NCI-H460 (cell line): ENCODE measurements around the gene CACNB4. TPM values are rescaled to one million over a fixed set of nuclear protein-coding genes. Genes with fewer than 3 reads are reported as not detected.
"Not testable (repeated sequence)": the region's sequence is repeated elsewhere in the genome, so short reads cannot be mapped to it uniquely, and the experiment has no call there.

Experiments
- DNase-seq: peaks from one replicate; pipeline ENCODE4 v3.0.0-alpha.2; 2016; ENCODE audit warnings: low read depth; ENCODE audit errors: extremely low read depth
- polyA plus RNA-seq: library from polyadenylated mRNA; depleted of rRNA; stranded (reverse); fragments of >200 nt; gene quantifications from 2 replicates; pipeline ENCODE4 v1.2.3, GENCODE V29; 2014; cell fraction: nucleus; rRNA removed
- total RNA-seq: library from RNA; depleted of rRNA; stranded (reverse); fragments of >200 nt; shearing (Covaris generic); gene quantifications from 2 replicates; pipeline ENCODE4 v1.2.3, GENCODE V29; 2014; rRNA removed

The CACNB4 gene
- total RNA-seq: 0.20 TPM in 1 of 2 replicates, not detected in the other
- 0.14 and 1.2 TPM in 2 replicates for polyA plus RNA-seq

DNA sequence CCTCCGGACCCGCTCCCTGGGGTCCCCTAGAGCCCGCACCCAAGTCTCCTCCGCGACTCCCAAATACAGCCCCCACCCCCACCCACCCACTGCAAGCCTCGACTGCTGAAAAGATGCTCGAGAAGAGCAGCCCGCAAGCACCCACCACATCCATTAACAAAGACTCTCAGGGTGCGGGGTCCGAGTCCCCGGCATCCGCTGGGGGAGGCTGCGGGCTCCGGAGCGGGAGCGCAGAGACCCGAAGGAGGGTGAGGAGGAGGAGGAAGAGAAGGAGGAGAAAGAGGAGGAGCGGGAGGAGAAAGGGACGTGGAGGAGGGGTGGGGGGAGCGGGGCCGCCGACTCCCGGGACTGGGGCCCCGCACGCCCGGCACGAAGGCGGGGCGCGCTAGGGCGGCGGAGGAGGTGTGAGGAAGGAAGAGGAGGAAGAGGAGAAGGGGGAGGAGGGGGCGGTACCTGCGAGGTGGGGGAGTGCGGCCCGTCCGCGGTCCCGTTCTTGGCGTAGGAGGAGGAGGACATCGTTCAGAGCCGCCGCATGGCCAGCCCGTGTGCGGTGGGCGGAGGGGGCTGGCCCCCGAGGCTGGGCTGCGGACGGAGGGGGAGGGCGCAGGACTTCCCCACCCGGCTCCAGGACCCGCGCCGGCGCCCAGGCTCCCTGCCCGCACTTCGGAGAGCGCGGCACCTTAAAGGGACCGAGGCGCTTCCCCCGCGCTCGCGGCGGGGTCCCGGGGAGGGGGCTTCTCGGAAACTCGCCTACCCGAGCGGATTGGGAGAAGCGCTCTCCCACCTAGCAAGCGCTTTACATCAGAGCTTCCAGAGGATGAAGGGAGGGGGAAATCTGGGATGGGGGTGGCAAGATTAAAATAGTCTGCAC is at the start of gene CACNB4:
TSS of gene CACNB4 (minus strand) at position 549 of the 871 bp plus-strand sequence.
- DNase-seq: no peak

GRCh38 chr2:152134488-152135280 is 35.8 kb upstream of the CACNB4 start:
- DNase-seq: no peak

- no peak for DNase-seq
Observed at GRCh38 chr2:152132306-152132705, 33.5 kb upstream of the CACNB4 start.

DNA sequence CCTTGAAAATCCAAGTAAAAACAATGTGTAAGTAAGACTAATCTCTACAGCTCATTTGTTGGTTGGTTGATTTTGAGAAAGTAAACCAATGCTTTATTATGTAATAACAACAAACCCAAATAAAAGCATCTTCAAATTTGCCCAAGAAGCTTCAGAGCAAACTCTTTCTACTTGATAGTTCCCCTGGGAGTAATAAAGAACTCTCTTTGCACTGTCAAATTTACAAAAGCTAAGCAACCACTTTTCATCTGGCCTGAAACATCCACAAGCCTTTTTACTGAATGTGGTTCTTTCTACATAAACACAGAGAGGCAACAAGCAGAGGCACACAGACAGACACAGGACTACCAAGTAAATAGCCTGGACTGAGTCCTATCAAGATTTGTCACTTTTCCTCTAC is 28.8 kb upstream of the CACNB4 start:
- DNase-seq: no peak

GRCh38 chr2:152126664-152127063 is 27.8 kb upstream of the CACNB4 start:
- no peak for DNase-seq

GRCh38 chr2:152122161-152122560 is 23.3 kb upstream of the CACNB4 start:
- DNase-seq: no peak

DNA sequence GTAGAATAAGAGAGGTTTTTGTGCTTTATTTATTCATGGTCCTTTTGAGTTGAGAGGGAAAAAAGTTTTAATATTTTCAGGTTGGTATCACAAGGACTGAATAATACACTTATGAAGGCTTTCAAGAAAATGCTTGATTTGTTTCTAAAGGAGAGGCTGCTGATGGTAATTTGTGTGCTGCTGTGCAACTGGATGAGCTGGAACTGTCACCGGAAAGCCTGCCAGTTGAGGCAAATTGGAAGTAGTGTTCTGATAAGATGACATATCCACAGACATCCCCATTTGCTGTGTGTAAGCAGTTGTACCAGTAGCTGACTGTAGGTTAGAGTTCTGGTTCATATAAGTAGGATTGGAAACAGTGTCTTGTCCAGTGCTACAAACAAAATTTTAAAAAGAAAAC is 21.6 kb upstream of the CACNB4 start:
- DNase-seq: no peak

GRCh38 chr2:152115952-152116351 is 17.1 kb upstream of the CACNB4 start:
- DNase-seq: no peak

DNA sequence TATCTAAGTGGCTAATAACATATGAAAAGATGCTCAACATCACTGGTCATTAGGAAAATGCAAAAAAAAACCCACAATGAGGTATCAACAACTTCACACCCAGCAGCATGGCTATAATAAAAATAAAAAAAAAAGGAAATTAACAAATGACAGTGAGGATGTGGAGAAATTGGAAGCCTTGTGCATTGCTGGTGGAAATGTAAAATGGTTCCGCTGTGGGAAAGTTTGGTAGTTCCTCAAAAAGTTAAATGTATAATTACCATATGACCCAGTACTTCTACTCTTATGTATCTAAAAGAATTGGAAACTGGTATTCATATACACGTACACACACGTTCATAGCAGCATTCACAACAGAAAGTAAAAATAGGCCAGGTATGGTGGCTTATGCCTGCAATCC is 15.5 kb upstream of the CACNB4 start:
- no peak for DNase-seq

- DNase-seq: not testable (repeated sequence)
Observed at GRCh38 chr2:152107140-152107539, 8.3 kb upstream of the CACNB4 start.

DNA sequence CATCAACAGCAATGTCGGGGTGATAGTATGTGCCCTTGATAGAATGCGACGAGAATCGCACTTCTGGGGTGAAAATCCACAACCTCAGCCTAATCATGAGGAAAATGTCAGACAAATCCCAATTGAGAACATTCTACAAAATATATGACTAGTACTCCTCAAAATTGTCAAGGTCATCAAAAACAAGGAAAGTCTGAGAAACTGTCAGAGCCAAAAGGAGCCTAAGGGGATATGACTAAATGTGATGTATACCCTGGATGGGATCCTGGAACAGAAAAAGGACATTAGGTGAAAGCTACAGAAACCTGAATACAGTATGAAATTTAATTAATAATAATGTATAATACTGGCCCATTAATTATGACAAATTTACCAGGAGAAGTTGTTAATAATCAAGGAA is 7.6 kb upstream of the CACNB4 start:
- DNase-seq: no peak

DNA sequence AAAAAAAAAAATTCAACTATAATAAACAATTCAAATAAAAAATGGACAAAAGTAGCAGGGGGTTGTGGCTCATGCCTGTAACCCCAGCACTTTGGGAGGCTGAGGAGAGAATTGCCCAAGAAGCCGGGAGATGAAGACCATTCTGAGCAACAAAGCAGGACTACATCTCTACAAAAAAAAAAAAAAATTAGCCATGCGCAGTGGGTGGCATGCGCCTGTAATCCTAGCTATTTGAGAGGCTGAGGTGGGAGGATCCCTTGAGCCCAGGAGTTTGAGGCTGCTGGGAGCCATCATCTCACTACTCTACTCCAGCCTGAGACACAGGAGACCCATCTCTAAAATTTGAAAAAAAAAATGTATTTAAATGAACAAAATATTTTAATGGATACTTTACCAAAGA is 4.4 kb upstream of the CACNB4 start:
- no peak for DNase-seq

- no peak for DNase-seq
Observed at GRCh38 chr2:152100961-152101360, 2.1 kb upstream of the CACNB4 start.

- DNase-seq: no peak
Observed at GRCh38 chr2:152099367-152100050, 665 bp upstream of the CACNB4 start.

DNA sequence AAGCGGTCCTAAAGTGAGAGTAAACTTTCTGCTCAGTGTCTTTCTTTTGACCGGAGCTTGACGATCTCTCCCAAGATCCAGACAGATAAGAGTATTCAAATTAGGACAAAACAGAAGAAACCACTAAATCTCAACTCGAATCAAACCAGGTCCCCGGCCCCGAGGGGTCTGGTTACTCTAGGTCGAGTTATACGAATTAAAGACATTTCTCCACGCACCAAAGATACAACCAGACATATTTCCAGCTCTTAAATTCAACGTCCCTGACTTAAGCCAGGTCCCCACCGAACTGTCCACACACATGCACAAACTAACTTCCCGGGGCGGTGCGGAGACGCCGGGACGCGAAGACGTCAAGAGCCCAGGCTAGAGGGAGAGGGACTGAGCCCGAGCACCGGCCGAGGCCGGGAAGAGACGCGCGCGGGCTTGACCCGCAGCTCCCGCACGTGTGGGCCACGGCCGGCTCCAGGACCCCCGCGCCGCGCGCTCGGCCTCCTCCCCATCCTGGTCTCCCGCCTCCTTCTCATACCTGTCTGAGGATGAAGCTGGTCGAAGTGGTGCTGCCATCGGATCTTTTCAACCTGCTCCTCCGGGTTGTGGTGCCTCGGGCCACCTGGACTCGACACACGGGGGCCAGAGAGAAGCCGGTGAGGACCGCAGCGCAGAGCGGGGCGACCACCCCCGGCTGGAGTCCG is 896 bp downstream of the CACNB4 start:
- DNase-seq: no peak

- no peak for DNase-seq
Observed at GRCh38 chr2:152097290-152097800, 1.5 kb downstream of the CACNB4 start.

- DNase-seq: no peak
Observed at GRCh38 chr2:152095146-152095545, 3.7 kb downstream of the CACNB4 start.

GRCh38 chr2:152094014-152094413 is 4.8 kb downstream of the CACNB4 start:
- DNase-seq: no peak

- no peak for DNase-seq
Observed at GRCh38 chr2:152093464-152093863, 5.4 kb downstream of the CACNB4 start.

- DNase-seq: no peak
Observed at GRCh38 chr2:152092095-152092494, 6.7 kb downstream of the CACNB4 start.
